Immature natural killer cell (primary cell): Measurements from ENCODE around the gene DOCK1. TPM values are rescaled to one million over a fixed set of nuclear protein-coding genes. Genes with fewer than 3 reads are reported as not detected.
"Not testable (repeated sequence)": the region's sequence is repeated elsewhere in the genome, so short reads cannot be mapped to it uniquely, and the experiment has no call there.

ENCODE experiments used
- DNase-seq, 3 donors: peaks; one replicate each; pipeline ENCODE4 v3.0.0; 2022; ENCODE audit warnings: mixed read lengths in 1 of 3
- H3K27ac Mint-ChIP-seq, 6 donors: one replicate each; pipeline ENCODE4 v1.8.0; 2020; ENCODE audit warnings: mixed read lengths in 6 of 6, mild to moderate bottlenecking in 5 of 6, inconsistent platforms in 4 of 6, moderate library complexity in 3 of 6
- H3K27me3 Mint-ChIP-seq, 3 donors: one replicate each; pipeline ENCODE4 v1.8.0; 2020 to 2021; ENCODE audit warnings: low read depth in 3 of 3, mild to moderate bottlenecking in 3 of 3, mixed read lengths in 3 of 3, moderate library complexity in 3 of 3, inconsistent platforms in 1 of 3
- H3K36me3 Mint-ChIP-seq, 3 donors: one replicate each; pipeline ENCODE4 v1.8.0; 2020; ENCODE audit warnings: mixed read lengths in 3 of 3, inconsistent platforms in 2 of 3, mild to moderate bottlenecking in 2 of 3
- H3K4me1 Mint-ChIP-seq, 2 donors: one replicate each; pipeline ENCODE4 v1.8.0; 2020; ENCODE audit warnings: inconsistent platforms in 2 of 2, mild to moderate bottlenecking in 2 of 2, mixed read lengths in 2 of 2, moderate library complexity in 1 of 2
- H3K4me3 Mint-ChIP-seq, 5 donors: one replicate each; pipeline ENCODE4 v1.8.0; 2020; ENCODE audit warnings: mild to moderate bottlenecking in 5 of 5, mixed read lengths in 5 of 5, inconsistent platforms in 3 of 5, moderate library complexity in 3 of 5
- H3K9me3 Mint-ChIP-seq, 6 donors: one replicate each; pipeline ENCODE4 v1.8.0; 2020; ENCODE audit warnings: mild to moderate bottlenecking in 6 of 6, mixed read lengths in 6 of 6, inconsistent platforms in 4 of 6, moderate library complexity in 3 of 6
- polyA plus RNA-seq, 3 donors: library from polyadenylated mRNA; unstranded; fragments of 300-500 nt; fragmentation: Illumina TruSeq; gene quantifications; one replicate each; pipeline ENCODE4 v1.2.3, GENCODE V29; 2021

DOCK1 gene
- polyA plus RNA-seq, 3 donors from 2014 or later = 0.37 TPM; not detected in 2

- no peaks in the 10 kb centered on the region for H3K4me1 Mint-ChIP-seq
- no peak overlapping the region for H3K4me3 Mint-ChIP-seq
- no peak overlapping the region for H3K27ac Mint-ChIP-seq
- H3K9me3 Mint-ChIP-seq = no peaks in the 10 kb centered on the region
- H3K27me3 Mint-ChIP-seq = peaks cover 0 to 5% (median 3%) of the 10 kb centered on the region in 3 donors
- no peaks in the 10 kb centered on the region for H3K36me3 Mint-ChIP-seq
- DNase-seq = no peak
Measured at GRCh38 chr10:126892226-126893175, 12.7 kb upstream of the DOCK1 start.

DNA sequence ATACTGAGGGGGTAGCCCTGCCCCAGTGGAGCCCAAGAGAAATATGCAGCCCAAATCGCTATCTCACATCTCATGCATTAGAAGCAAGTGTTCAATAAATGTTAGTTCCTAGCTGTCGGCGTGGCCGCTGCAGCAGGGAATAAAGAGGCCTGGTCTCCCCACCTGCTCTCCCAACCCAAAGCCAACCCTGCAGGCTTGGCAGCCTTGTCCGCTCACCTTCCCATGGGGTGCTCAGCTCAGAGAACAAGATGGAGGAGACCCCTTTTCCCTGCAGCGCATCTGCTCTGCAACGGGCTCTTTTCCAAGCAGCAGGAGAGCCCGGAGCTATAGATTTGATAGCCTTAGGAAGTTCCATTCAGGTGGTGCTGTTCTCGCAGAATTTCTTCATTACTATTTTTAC is 12.0 kb upstream of the DOCK1 start:
- no peaks in the 10 kb centered on the region for H3K36me3 Mint-ChIP-seq
- no peak overlapping the region for H3K4me3 Mint-ChIP-seq
- peaks cover 3 to 5% (median 4%) of the 10 kb centered on the region in 3 donors for H3K27me3 Mint-ChIP-seq
- no peak overlapping the region for H3K27ac Mint-ChIP-seq
- no peaks in the 10 kb centered on the region for H3K4me1 Mint-ChIP-seq
- DNase-seq = no peak
- H3K9me3 Mint-ChIP-seq = peaks cover 0 to 3% (median 0%) of the 10 kb centered on the region in 6 donors

DNA sequence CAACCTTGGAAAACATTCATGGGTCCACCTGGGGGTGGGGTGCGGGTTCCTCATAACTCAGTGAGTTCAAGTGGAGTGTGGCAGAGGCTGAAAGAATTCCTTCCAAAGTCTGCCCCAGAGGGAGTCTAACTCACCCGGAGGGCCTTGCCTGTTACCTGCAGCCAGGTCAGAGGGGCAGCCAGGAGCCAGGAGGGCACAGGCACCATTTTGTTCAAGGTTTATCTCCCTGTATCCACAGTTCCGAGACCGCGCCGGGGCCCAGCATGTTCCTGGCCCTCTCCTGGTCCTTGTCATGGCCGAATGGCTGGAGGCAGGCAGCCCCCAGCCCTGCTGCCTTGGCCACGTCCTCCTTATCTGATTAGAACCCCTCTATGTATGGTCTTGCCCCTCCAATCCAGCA is 11.4 kb upstream of the DOCK1 start:
- H3K4me1 Mint-ChIP-seq = no peaks in the 10 kb centered on the region
- H3K36me3 Mint-ChIP-seq = no peaks in the 10 kb centered on the region
- no peak overlapping the region for H3K27ac Mint-ChIP-seq
- DNase-seq = no peak
- H3K27me3 Mint-ChIP-seq = peaks cover 3 to 5% (median 4%) of the 10 kb centered on the region in 3 donors
- H3K9me3 Mint-ChIP-seq = peaks cover 0 to 8% (median 0%) of the 10 kb centered on the region in 6 donors
- H3K4me3 Mint-ChIP-seq = no peak overlapping the region

DNA sequence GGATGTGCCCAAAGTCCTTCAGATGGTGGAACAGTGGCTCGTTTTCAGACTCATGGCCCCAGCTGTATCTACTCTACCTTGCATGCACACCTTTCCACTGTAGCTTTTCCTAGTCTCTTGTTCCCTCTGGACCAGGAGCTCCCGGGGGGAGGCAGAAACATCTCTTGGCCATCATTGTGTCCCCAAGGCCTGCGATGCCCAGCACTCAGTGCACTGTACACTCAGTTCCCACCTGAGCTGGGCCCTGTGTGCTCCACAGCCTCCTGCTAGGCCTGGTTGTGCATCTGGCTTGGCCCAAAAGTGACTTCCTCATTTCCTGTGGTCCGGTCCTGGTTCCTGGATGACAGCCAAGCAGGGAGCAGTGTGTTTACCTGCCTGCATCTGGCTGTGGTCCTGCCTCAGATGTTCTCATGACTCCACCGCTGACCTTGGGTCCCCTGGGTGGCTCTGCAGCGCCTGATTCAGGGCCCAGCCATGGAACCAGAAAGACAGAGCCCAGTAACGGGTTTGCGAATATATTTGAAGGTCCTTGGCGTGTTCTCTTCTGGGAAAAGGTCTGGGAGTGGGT is 9.9 kb upstream of the DOCK1 start:
- no peak for DNase-seq
- H3K4me3 Mint-ChIP-seq = no peak overlapping the region
- no peak overlapping the region for H3K27ac Mint-ChIP-seq
- H3K36me3 Mint-ChIP-seq = no peaks in the 10 kb centered on the region
- H3K9me3 Mint-ChIP-seq = peaks cover 0 to 12% (median 0%) of the 10 kb centered on the region in 6 donors
- H3K27me3 Mint-ChIP-seq = peaks cover 3 to 5% (median 5%) of the 10 kb centered on the region in 3 donors
- no peaks in the 10 kb centered on the region for H3K4me1 Mint-ChIP-seq

DNA sequence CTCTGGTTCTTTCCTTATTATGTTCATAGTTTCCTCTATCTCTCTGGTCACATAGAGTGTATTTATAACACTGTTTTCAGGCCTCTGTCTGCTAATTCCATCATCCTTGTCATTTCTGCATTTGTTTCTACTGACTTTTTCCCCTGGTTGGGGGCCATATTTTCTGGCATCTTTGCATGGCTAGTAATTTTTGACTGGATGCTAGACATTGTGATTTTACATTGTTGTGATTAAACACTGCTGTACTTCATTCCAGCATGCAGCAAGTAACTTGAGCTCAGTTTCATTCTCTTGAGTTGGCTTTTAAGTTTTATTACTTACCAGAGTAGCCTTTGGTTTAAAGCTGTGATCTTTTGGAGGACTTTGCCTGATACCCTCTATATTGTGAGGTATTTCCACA is 6.8 kb upstream of the DOCK1 start:
- no peaks in the 10 kb centered on the region for H3K36me3 Mint-ChIP-seq
- peaks cover 0 to 12% (median 0%) of the 10 kb centered on the region in 6 donors for H3K9me3 Mint-ChIP-seq
- H3K27me3 Mint-ChIP-seq = peaks cover 5 to 9% (median 7%) of the 10 kb centered on the region in 3 donors
- H3K4me1 Mint-ChIP-seq = no peaks in the 10 kb centered on the region
- no peak overlapping the region for H3K4me3 Mint-ChIP-seq
- no peak for DNase-seq
- H3K27ac Mint-ChIP-seq = no peak overlapping the region

- Mint-ChIP-seq H3K9me3 (peaks cover 0 to 12% (median 0%) of the 10 kb centered on the region in 6 donors), H3K27me3 (peaks cover 9 to 10% (median 10%) of the 10 kb centered on the region in 3 donors)
- H3K4me3 Mint-ChIP-seq, DNase-seq, H3K36me3 Mint-ChIP-seq, H3K4me1 Mint-ChIP-seq, H3K27ac Mint-ChIP-seq: not testable (repeated sequence)
Measured at GRCh38 chr10:126899529-126899928, 5.7 kb upstream of the DOCK1 start.

DNA sequence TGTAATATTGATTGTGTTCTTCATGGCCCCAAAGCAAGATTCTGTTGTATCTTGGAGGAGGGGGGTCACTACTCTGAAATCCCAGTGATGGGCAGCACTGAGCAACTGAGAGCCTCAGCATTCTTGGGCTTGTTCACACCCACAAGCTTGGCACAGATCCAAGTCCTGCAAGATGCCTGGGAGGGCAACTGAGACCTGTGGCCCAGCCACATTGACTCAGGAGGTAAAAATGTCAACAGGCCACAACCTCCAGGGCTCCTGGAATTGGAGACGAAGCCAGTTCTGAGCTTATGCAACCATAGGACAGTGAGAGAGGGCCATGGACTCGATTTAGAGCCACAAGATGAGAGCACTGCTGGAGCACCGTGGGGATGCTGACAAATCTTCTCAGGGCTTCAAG is 3.1 kb upstream of the DOCK1 start:
- Mint-ChIP-seq H3K36me3 (no peaks in the 10 kb centered on the region), H3K4me1 (peaks cover 0 to 6% of the 10 kb centered on the region in 2 donors), H3K27me3 (peaks cover 6 to 10% (median 10%) of the 10 kb centered on the region in 3 donors)

DNA sequence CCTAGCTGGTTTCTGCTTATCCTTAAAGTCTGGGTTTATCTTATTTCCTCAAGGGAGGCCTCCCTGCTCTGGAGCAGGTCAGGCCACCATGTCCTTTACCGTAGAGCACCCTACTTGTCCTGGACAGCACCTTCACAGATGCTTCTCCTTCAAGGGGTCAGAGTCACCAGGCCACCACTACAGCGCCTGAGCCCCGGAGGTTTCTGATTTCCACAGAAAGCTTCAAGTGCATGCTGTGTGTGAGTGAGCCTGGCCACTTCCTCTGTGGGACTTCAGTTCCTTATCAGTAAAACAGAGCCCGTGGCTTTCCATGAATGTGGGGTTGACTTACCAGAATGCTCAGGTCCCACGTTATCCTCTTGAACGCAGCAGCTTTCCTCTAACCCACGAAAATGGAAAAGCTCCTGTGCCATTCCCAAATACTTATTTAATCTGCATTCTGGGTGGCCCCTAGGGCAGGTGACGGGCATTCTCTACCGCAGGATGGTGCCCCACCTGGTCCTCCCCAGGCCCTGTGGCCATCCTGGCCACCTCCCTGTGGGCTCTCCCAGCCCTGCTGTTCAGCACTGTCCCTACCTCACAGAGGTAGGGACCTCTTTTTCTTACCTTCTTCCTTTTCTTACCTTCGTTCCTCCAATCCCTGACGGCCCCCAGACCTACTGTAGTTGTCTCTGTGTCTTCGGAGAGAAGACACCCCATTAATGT is 1.4 kb upstream of the DOCK1 start:
- peaks cover 0 to 4% (median 0%) of the 10 kb centered on the region in 6 donors for H3K9me3 Mint-ChIP-seq
- peaks cover 0 to 6% of the 10 kb centered on the region in 2 donors for H3K4me1 Mint-ChIP-seq
- no peak overlapping the region for H3K27ac Mint-ChIP-seq
- no peak for DNase-seq
- H3K27me3 Mint-ChIP-seq = peaks cover 6 to 10% (median 6%) of the 10 kb centered on the region in 3 donors
- H3K36me3 Mint-ChIP-seq = no peaks in the 10 kb centered on the region
- H3K4me3 Mint-ChIP-seq = no peak overlapping the region

More for the DNA sequence above, 3.1 kb upstream of the DOCK1 start:
- H3K9me3 Mint-ChIP-seq = peaks cover 0 to 12% (median 0%) of the 10 kb centered on the region in 6 donors
- no peak for DNase-seq
- H3K27ac Mint-ChIP-seq = no peak overlapping the region
- H3K4me3 Mint-ChIP-seq = no peak overlapping the region

DNA sequence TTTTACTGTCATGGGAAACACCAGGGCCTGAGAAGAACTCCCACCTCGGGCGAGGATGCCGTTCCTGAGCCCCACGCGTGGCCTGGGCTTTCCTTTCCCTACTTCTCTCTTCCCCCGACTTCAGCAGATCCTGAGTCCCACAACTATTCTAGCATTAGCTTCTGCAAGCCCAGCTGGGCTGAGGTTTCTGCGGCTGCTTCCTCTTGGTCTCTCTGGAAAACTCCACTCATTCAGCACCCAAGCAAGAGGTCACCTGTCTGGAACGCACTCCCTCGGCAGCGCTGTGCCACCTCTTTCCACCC is 761 bp upstream of the DOCK1 start:
- H3K9me3 Mint-ChIP-seq = peaks cover 0 to 3% (median 0%) of the 10 kb centered on the region in 6 donors
- H3K4me3 Mint-ChIP-seq = peak overlapping the region in 1 of 5 donors; percentile 14
- H3K36me3 Mint-ChIP-seq = no peaks in the 10 kb centered on the region
- H3K27ac Mint-ChIP-seq = no peak overlapping the region
- DNase-seq = no peak
- peaks cover 0 to 6% of the 10 kb centered on the region in 2 donors for H3K4me1 Mint-ChIP-seq
- H3K27me3 Mint-ChIP-seq = peaks cover 5 to 10% (median 5%) of the 10 kb centered on the region in 3 donors

GRCh38 chr10:126905776-126906703 is 812 bp downstream of the DOCK1 start:
- Mint-ChIP-seq H3K4me3 (peak overlapping the region in 3 of 5 donors; percentile 33 to 63 (median 60)), H3K36me3 (no peaks in the 10 kb centered on the region), H3K4me1 (peaks cover 0 to 6% of the 10 kb centered on the region in 2 donors), H3K27me3 (peaks cover 5 to 10% (median 5%) of the 10 kb centered on the region in 3 donors), H3K9me3 (peaks cover 0 to 2% (median 0%) of the 10 kb centered on the region in 6 donors), H3K27ac (no peak overlapping the region)
- DNase-seq = no peak

DNA sequence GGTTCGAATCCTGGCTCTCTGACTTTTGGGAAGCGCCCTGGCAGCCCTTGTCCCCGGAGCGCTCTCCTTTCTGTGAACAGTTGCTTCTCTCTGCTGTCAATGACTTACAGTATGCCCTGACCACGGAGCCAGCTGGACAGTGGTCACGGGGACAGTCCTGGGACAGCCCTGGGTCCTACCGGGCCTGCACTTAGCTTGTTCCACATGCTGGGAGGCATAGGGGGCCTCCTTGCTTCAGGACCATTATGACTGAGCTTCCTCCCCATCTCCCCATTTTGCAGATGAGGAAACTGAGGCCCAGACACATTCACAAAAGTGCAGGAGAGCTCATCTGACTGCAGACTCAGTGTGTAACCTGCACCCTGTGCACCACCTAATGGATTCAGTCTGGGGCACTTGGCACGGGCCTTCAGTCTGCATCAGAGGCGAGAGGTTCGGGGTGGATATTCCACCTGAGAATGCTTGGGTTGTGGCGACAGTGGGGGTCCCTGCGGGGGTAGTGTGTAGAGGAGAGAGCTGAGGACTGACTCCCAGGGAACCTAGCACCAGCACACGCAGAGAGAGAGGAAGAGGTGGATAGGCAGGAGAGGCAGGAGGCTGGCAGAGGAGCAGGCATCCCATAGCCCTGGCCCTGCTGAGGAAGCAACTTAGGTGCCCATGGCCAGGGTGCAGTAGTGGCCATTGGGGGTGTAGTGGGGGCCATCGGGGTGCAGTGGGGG is 1.6 kb downstream of the DOCK1 start:
- Mint-ChIP-seq H3K4me3 (peak overlapping the region in 3 of 5 donors; percentile 33 to 63 (median 60)), H3K27me3 (peaks cover 3 to 9% (median 5%) of the 10 kb centered on the region in 3 donors)
- DNase-seq = no peak

GRCh38 chr10:126907423-126907970 is 2.3 kb downstream of the DOCK1 start:
- Mint-ChIP-seq H3K36me3 (no peaks in the 10 kb centered on the region), H3K27ac (no peak overlapping the region), H3K4me3 (no peak overlapping the region), H3K27me3 (peaks cover 2 to 8% (median 5%) of the 10 kb centered on the region in 3 donors), H3K9me3 (peaks cover 0 to 2% (median 0%) of the 10 kb centered on the region in 6 donors), H3K4me1 (peaks cover 0 to 6% of the 10 kb centered on the region in 2 donors)
- DNase-seq = no peak

More for the DNA sequence above, 1.6 kb downstream of the DOCK1 start:
- peaks cover 0 to 2% (median 0%) of the 10 kb centered on the region in 6 donors for H3K9me3 Mint-ChIP-seq
- no peak overlapping the region for H3K27ac Mint-ChIP-seq
- no peaks in the 10 kb centered on the region for H3K36me3 Mint-ChIP-seq
- peaks cover 0 to 6% of the 10 kb centered on the region in 2 donors for H3K4me1 Mint-ChIP-seq
